GM19035 (cell line): Measurements from ENCODE around the gene OR6C4.
"Not testable (repeated sequence)": the region's sequence is repeated elsewhere in the genome, so short reads cannot be mapped to it uniquely, and the experiment has no call there.

Experiments used
- ATAC-seq: cut with Tn5 transposase; IDR thresholded peaks from one replicate; pipeline ENCODE4 v1.9.1; 2021; ENCODE audit not compliant: unreplicated experiment

The OR6C4 gene

GRCh38 chr12:55549302-55549701, at the start of gene OR6C4:
TSS of gene OR6C4 (plus strand) at chr12:55549602. CDS start at chr12:55551227, 1,625 bp downstream.
- no peak for ATAC-seq

DNA sequence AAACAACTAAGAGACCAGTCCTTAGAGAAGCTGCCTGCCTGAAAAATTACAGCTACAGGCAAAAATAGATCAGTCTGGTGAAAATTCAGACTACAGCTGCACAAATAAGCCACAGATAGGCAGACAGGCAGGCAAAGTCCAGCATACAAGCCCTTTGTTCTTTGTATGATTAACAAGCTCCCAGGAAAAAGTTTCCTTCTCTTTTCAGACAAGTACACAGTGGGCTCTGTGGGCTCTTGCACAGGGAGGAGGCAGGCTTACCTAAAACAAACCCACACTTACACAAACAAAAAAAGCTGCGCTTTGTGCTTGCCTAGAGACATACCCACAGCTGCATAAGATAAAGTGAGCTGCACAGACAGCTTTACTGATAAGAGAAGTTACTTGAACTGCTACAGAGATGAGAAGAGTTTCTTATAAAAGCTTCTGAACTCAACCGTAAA, 49.6 kb upstream of the OR6C4 start:
- no peak for ATAC-seq

- no peak for ATAC-seq
These were observed 47.8 kb upstream of the OR6C4 start for GRCh38 chr12:55501601-55502000.

DNA sequence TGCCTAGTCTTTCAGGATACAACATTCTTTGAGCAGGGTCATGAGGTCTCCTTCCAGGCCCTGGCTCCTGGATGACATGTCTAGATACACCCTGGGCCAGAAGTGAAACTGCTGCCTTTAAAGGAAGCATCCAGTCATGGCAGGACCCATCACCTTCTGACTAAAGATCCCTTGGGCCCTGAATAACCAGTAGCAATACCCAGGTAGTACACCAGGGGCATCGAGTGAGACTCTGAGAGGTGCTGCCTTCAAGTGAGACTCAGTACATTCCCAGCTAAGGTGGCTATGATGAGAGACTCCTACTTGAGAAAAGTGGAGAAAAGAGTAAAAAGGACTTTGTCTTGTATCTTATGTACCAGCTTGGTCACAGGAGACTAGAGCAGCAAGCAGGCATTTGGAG, 33.7 kb upstream of the OR6C4 start:
- no peak for ATAC-seq

- ATAC-seq = no peak
These were observed 33.0 kb upstream of the OR6C4 start for GRCh38 chr12:55516391-55516790.

GRCh38 chr12:55548235-55548634, 1.2 kb upstream of the OR6C4 start:
- ATAC-seq = not testable (repeated sequence)

DNA sequence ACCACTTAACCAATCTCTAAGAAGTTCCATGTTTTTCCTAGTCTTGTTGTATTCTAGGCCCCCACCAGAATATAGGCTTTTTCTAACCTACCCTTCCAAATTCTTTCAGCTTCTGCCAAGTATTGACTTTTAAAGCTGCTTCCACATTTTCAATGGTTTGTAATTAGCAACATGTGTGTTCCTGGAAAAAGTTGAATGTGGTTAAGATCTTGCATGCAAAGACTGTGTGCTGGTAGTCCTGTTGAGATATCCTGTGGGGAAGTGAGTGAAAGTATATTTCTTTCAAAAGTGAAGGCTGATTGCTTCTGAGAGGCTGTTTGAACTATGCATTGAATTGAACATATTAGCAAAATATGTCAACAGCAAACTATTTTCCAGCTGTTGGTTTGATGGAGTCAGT, 646 bp upstream of the OR6C4 start:
- no peak for ATAC-seq

DNA sequence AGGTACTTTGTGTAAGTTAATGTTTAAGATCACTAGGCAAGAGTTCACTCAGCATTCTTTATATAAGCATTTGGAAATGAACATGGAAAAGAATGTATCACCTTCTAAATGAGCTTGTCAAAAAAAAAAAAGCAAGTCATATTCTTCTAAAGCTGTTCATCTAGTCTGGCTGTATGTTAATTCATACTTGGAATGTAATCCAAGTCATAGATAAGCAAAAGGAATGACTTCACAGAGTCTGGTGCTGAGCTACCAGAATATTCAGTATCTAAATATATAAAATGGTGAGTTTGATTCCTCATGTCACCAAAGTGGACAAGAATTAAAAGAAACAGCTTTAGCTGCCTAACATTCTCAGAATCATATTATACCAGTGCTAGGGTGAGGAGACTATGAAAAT, 4.9 kb downstream of the OR6C4 start:
- no peak for ATAC-seq

DNA sequence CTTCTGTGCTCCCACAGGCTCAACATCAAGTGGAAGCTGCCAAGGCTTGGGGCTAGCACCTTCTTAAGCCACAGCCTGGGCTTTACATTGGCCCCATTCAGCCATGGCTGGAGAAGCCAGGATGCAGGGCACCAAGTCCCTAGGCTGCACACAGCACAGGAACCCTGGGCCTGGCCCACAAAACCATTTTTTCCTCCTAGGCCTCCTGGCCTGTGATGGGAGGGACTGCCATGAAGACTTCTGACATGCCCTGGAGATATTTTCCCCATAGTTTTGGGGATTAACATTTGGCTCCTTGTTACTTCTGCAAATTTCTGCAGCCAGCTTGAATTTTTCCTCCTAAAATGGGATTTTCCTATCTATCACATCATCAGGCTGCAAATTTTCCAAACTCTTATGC, 20.7 kb downstream of the OR6C4 start:
- not testable (repeated sequence) for ATAC-seq

GRCh38 chr12:55570689-55571088, 21.3 kb downstream of the OR6C4 start:
- ATAC-seq = not testable (repeated sequence)

- ATAC-seq = no peak
These were observed 22.8 kb downstream of the OR6C4 start, which contains the start of gene OR2AP1 for GRCh38 chr12:55572168-55572567. TSS of gene OR2AP1 (plus strand) at chr12:55572468. CDS start at chr12:55574415, 1,947 bp downstream.

- ATAC-seq = no peak
These were observed 32.7 kb downstream of the OR6C4 start for GRCh38 chr12:55582066-55582465.

- no peak for ATAC-seq
These were observed 36.4 kb downstream of the OR6C4 start for GRCh38 chr12:55585817-55586216.

- ATAC-seq = not testable (repeated sequence)
These were observed 40.8 kb downstream of the OR6C4 start for GRCh38 chr12:55590152-55590551.
